NCI-H345 (cell line): ENCODE measurements around the gene ETV6.

Experiments
- DNase-seq: peaks from one replicate; lab custom pipeline; 2025; lab: John Stamatoyannopoulos, UW

ETV6 gene

GRCh38 chr12:11694528-11694927 lies 45.1 kb downstream of the ETV6 start:
- DNase-seq = no peak

- DNase-seq = no peak
Measured at GRCh38 chr12:11695321-11695720, 45.8 kb downstream of the ETV6 start.

GRCh38 chr12:11696084-11696483 lies 46.6 kb downstream of the ETV6 start:
- no peak for DNase-seq

- no peak for DNase-seq
Measured at GRCh38 chr12:11697131-11697530, 47.7 kb downstream of the ETV6 start.

GRCh38 chr12:11697670-11698387 lies 48.4 kb downstream of the ETV6 start:
- no peak for DNase-seq

GRCh38 chr12:11698729-11699128 lies 49.3 kb downstream of the ETV6 start:
- DNase-seq = no peak

GRCh38 chr12:11701433-11701832 lies 52.0 kb downstream of the ETV6 start:
- DNase-seq = no peak

- no peak for DNase-seq
Measured at GRCh38 chr12:11702959-11703358, 53.5 kb downstream of the ETV6 start.

- DNase-seq = no peak
Measured at GRCh38 chr12:11703378-11703777, 53.9 kb downstream of the ETV6 start.

GRCh38 chr12:11704089-11704488 lies 54.6 kb downstream of the ETV6 start:
- DNase-seq = no peak

GRCh38 chr12:11705010-11705409 lies 55.5 kb downstream of the ETV6 start:
- no peak for DNase-seq

- peak; percentile 38 for DNase-seq
Measured at GRCh38 chr12:11706509-11707379, 57.3 kb downstream of the ETV6 start.

GRCh38 chr12:11707535-11707934 lies 58.1 kb downstream of the ETV6 start:
- peak; percentile 43 for DNase-seq

- DNase-seq = no peak
Measured at GRCh38 chr12:11709513-11709912, 60.0 kb downstream of the ETV6 start.

- DNase-seq = no peak
Measured at GRCh38 chr12:11710431-11710830, 61.0 kb downstream of the ETV6 start.

- DNase-seq = no peak
Measured at GRCh38 chr12:11710906-11711305, 61.4 kb downstream of the ETV6 start.

- DNase-seq = no peak
Measured at GRCh38 chr12:11711651-11712327, 62.3 kb downstream of the ETV6 start.

GRCh38 chr12:11712491-11712890 lies 63.0 kb downstream of the ETV6 start:
- no peak for DNase-seq

GRCh38 chr12:11713202-11713601 lies 63.7 kb downstream of the ETV6 start:
- no peak for DNase-seq

- no peak for DNase-seq
Measured at GRCh38 chr12:11714626-11715025, 65.2 kb downstream of the ETV6 start.

- DNase-seq = no peak
Measured at GRCh38 chr12:11715621-11716020, 66.1 kb downstream of the ETV6 start.

GRCh38 chr12:11716794-11717518 lies 67.5 kb downstream of the ETV6 start:
- no peak for DNase-seq
